ENCODE results near the gene MDGA2. TPM values are rescaled to one million over a fixed set of nuclear protein-coding genes. Genes with fewer than 3 reads are reported as not detected.
"Not testable (repeated sequence)": the region's sequence is repeated elsewhere in the genome, so short reads cannot be mapped to it uniquely, and the experiment has no call there.

The MDGA2 gene
- total RNA-seq, 1 donor from 2014 or later, result not detected

DNA sequence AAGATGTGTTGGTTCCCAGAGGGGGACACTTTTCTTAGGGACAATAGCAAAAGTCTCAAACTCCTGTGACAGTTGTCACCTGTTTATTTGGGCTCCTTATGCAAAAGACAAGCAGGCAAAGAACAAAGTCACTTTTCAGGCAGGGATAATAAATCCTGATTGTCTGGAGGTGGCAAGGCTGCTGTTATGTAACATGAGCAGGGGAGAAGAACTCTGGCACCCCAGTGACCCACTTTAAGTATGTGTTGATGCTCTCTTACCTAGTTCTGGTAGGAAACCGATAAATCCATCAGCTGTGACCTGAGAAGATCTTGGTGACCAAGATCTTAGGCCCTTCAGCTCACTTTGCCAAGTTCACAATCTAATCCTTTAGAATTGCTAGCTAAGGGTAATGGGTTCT lies 17.4 kb downstream of the MDGA2 start:
- no peaks in the 10 kb centered on the region for H3K27me3 ChIP-seq
- no peak for TF ChIP-seq CTCF (IDR thresholded peaks at IDR 0.05)
- no peaks in the 10 kb centered on the region for H3K36me3 ChIP-seq
- H3K4me3 ChIP-seq, result no peak overlapping the region
- no peaks in the 10 kb centered on the region for H3K9me3 ChIP-seq
- intact Hi-C loops (cut with DNase I), result no loop called here
- ATAC-seq (no peak), DNase-seq (no peak)
- no peaks in the 10 kb centered on the region for H3K4me1 ChIP-seq
- no peak overlapping the region for H3K27ac ChIP-seq

- H3K36me3 ChIP-seq, result no peaks in the 10 kb centered on the region
- no peaks in the 10 kb centered on the region for H3K9me3 ChIP-seq
- DNase-seq (no peak), ATAC-seq (no peak)
- no peak for TF ChIP-seq CTCF (IDR thresholded peaks at IDR 0.05)
- no peak overlapping the region for H3K4me3 ChIP-seq
- intact Hi-C loops (cut with DNase I), result no loop called here
- no peaks in the 10 kb centered on the region for H3K27me3 ChIP-seq
- H3K27ac ChIP-seq, result no peak overlapping the region
- no peaks in the 10 kb centered on the region for H3K4me1 ChIP-seq
These were observed 18.3 kb downstream of the MDGA2 start for GRCh38 chr14:47657143-47657542.

DNA sequence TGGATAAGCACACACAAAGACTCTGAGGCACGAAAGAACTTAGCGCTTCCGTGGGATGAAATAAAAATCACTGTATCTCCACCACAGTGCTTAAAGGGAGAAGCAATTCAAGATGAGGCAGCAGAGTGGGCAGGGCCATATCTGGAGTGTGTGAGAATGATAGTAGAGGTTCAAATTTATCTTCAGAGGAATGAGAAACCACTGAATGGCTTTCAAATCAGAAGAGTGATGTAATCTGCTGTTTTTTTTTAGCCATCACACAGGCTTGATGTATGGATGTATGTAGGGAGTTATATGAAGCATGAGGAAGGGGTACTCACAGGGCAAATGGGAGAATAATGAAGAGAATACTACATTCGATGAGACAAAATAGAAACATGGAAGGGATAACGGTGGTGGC lies 24.1 kb downstream of the MDGA2 start:
- no peak for DNase-seq
- H3K36me3 ChIP-seq, result no peaks in the 10 kb centered on the region
- H3K9me3 ChIP-seq, result no peaks in the 10 kb centered on the region
- H3K4me3 ChIP-seq, result no peak overlapping the region
- intact Hi-C loops (cut with DNase I), result no loop called here
- ATAC-seq, result no peak
- no peak overlapping the region for H3K27ac ChIP-seq
- TF ChIP-seq CTCF (IDR thresholded peaks at IDR 0.05), result no peak
- no peaks in the 10 kb centered on the region for H3K4me1 ChIP-seq
- no peaks in the 10 kb centered on the region for H3K27me3 ChIP-seq

- intact Hi-C loops (cut with DNase I), result no loop called here
- H3K4me1 ChIP-seq, result no peaks in the 10 kb centered on the region
- no peak for TF ChIP-seq CTCF (IDR thresholded peaks at IDR 0.05)
- no peak for DNase-seq
- no peak overlapping the region for H3K4me3 ChIP-seq
- no peaks in the 10 kb centered on the region for H3K36me3 ChIP-seq
- no peaks in the 10 kb centered on the region for H3K9me3 ChIP-seq
- no peak overlapping the region for H3K27ac ChIP-seq
- no peaks in the 10 kb centered on the region for H3K27me3 ChIP-seq
- ATAC-seq, result no peak
These were observed 37.7 kb downstream of the MDGA2 start for GRCh38 chr14:47637753-47638152.

GRCh38 chr14:47626151-47627035 lies 49.0 kb downstream of the MDGA2 start:
- Histone ChIP-seq H3K27ac (no peak overlapping the region), H3K36me3 (no peaks in the 10 kb centered on the region), H3K27me3 (no peaks in the 10 kb centered on the region), H3K4me3 (no peak overlapping the region), H3K4me1 (no peaks in the 10 kb centered on the region), H3K9me3 (no peaks in the 10 kb centered on the region)
- intact Hi-C loops (cut with DNase I), result no loop called here
- no peak for DNase-seq
- TF ChIP-seq CTCF (IDR thresholded peaks at IDR 0.05), result no peak
- no peak for ATAC-seq

- H3K27ac ChIP-seq; DNase-seq; intact Hi-C loops (cut with DNase I); H3K4me3 ChIP-seq; H3K27me3 ChIP-seq; H3K36me3 ChIP-seq; H3K4me1 ChIP-seq; ATAC-seq; H3K9me3 ChIP-seq: not testable (repeated sequence)
These were observed 51.3 kb downstream of the MDGA2 start for GRCh38 chr14:47624126-47624525.

Measured in upper lobe of right lung (tissue), 1 donor.